Trophoblast cell (in vitro differentiated cells and primary cell): ENCODE measurements around the gene VSIG2.
"Not testable (repeated sequence)": the region's sequence is repeated elsewhere in the genome, so short reads cannot be mapped to it uniquely, and the experiment has no call there.

Source experiments
- DNase-seq, 2 donors: peaks; one replicate each; pipeline ENCODE4 v3.0.0-alpha.2; 2016
- H2AFZ ChIP-seq: 2 replicates; pipeline ENCODE4 v1.6.1; 2013; ENCODE audit warnings: low read length, moderate library complexity, mild to moderate bottlenecking; ENCODE audit not compliant: insufficient read depth, poor library complexity
- H2AK5ac ChIP-seq: 2 replicates; pipeline ENCODE4 v1.6.1; 2013; ENCODE audit warnings: mild to moderate bottlenecking, low read length
- H2BK120ac ChIP-seq: 2 replicates; pipeline ENCODE4 v1.6.1; 2013; ENCODE audit warnings: low read length, mild to moderate bottlenecking, moderate library complexity; ENCODE audit not compliant: insufficient read depth, poor library complexity
- H2BK12ac ChIP-seq: 2 replicates; pipeline ENCODE4 v1.6.1; 2013; ENCODE audit warnings: mild to moderate bottlenecking, low read length, moderate library complexity
- H2BK5ac ChIP-seq: 2 replicates; pipeline ENCODE4 v1.6.1; 2013; ENCODE audit warnings: low read length, low read depth, moderate library complexity, mild to moderate bottlenecking; ENCODE audit not compliant: poor library complexity
- H3K14ac ChIP-seq: 2 replicates; pipeline ENCODE4 v1.6.1; 2013; ENCODE audit warnings: mild to moderate bottlenecking, low read length
- H3K18ac ChIP-seq: 2 replicates; pipeline ENCODE4 v1.6.1; 2013; ENCODE audit warnings: mild to moderate bottlenecking, low read length
- H3K23ac ChIP-seq: 2 replicates; pipeline ENCODE4 v1.6.1; 2013; ENCODE audit warnings: low read length
- H3K27ac ChIP-seq: 2 replicates; pipeline ENCODE4 v1.5.1; 2013; ENCODE audit warnings: low read depth, mild to moderate bottlenecking, inconsistent platforms, low read length, moderate library complexity
- H3K27me3 ChIP-seq: 2 replicates; pipeline ENCODE4 v1.6.1; 2013; ENCODE audit warnings: inconsistent platforms, mild to moderate bottlenecking, low read length, moderate library complexity; ENCODE audit not compliant: insufficient read depth
- H3K36me3 ChIP-seq, 2 experiments: 1 replicate in 1 of 2; 2 replicates in 1 of 2; pipeline ENCODE4 v1.6.1; 2013; ENCODE audit warnings: low read length in 2 of 2, mild to moderate bottlenecking in 2 of 2, moderate library complexity in 1 of 2; ENCODE audit not compliant: insufficient read depth in 2 of 2, control insufficient read depth in 1 of 2
- H3K4ac ChIP-seq: 2 replicates; pipeline ENCODE4 v1.6.1; 2013; ENCODE audit warnings: low read depth, mild to moderate bottlenecking, low read length, moderate library complexity
- H3K4me1 ChIP-seq, 2 experiments: 1 replicate in 1 of 2; 2 replicates in 1 of 2; pipeline ENCODE4 v1.6.1; 2013; ENCODE audit warnings: low read length in 2 of 2, mild to moderate bottlenecking in 2 of 2, moderate library complexity in 1 of 2; ENCODE audit not compliant: insufficient read depth in 2 of 2, control insufficient read depth in 1 of 2
- H3K4me2 ChIP-seq: 2 replicates; pipeline ENCODE4 v1.6.1; 2013; ENCODE audit warnings: inconsistent platforms, mild to moderate bottlenecking, low read length, moderate library complexity
- H3K4me3 ChIP-seq: 2 replicates; pipeline ENCODE4 v1.5.1; 2013; ENCODE audit warnings: mild to moderate bottlenecking, low read depth, low read length, inconsistent platforms
- H3K79me1 ChIP-seq: one replicate; pipeline ENCODE4 v1.6.1; 2013; ENCODE audit warnings: low read length
- H3K79me2 ChIP-seq: 2 replicates; pipeline ENCODE4 v1.6.1; 2013; ENCODE audit warnings: low read length, mild to moderate bottlenecking; ENCODE audit not compliant: control insufficient read depth, insufficient read depth, poor library complexity
- H3K9ac ChIP-seq: 2 replicates; pipeline ENCODE4 v1.6.1; 2013; ENCODE audit warnings: mild to moderate bottlenecking, low read length
- H3K9me3 ChIP-seq: 2 replicates; pipeline ENCODE4 v1.6.1; 2013; ENCODE audit warnings: low read depth, mild to moderate bottlenecking, control low read depth, inconsistent platforms, low read length; ENCODE audit not compliant: insufficient read depth
- H4K12ac ChIP-seq: 2 replicates; pipeline ENCODE4 v1.6.1; 2013; ENCODE audit warnings: low read depth, mild to moderate bottlenecking, low read length, moderate library complexity
- H4K8ac ChIP-seq: 2 replicates; pipeline ENCODE4 v1.6.1; 2013; ENCODE audit warnings: low read depth, mild to moderate bottlenecking, low read length, moderate library complexity
- H4K91ac ChIP-seq: one replicate; pipeline ENCODE4 v1.6.1; 2013; ENCODE audit warnings: low read depth, mild to moderate bottlenecking, low read length, moderate library complexity
- WGBS: extraction: QIAGEN DNeasy Blood & Tissue Kit; methylation state at CpG from one replicate; pipeline ENCODE4 v1.1.7; 2013; ENCODE audit warnings: missing lambda C conversion rate; ENCODE audit not compliant: insufficient read length, insufficient coverage; ENCODE audit errors: extremely low coverage; 5-methylcytosine and 5-hydroxymethylcytosine counted together

Gene VSIG2

DNA sequence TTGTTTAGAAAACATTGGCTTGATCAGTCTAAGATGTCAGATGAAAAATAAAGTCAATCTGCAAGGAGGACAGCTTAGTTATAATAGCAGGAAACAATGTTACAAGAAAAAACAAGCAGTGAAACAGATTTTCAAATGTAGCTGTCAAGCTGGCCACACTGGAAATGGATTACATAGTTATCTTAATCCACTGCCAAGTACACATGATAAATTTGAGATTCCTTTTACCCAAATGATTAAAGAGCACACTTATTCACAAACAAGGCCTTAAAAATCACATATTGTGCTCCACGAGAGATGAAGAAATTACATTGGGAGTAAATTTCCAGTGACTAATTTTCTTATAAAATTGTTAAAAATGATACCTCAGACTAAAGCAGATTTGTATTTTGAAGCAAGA is 27.5 kb upstream of the VSIG2 start:
- Histone ChIP-seq H3K18ac (no peak overlapping the region), H4K12ac (no peak overlapping the region), H2BK120ac (no peak overlapping the region), H3K27ac (no peak overlapping the region), H3K79me1 (no peaks in the 10 kb centered on the region), H2AFZ (no peak overlapping the region), H3K14ac (no peak overlapping the region), H3K79me2 (no peaks in the 10 kb centered on the region), H3K4me3 (no peak overlapping the region), H4K8ac (no peak overlapping the region), H4K91ac (no peak overlapping the region), H3K4ac (no peak overlapping the region), H3K4me1 (peaks cover 0 to 2% of the 10 kb centered on the region in 2 experiments), H3K23ac (no peak overlapping the region), H2BK5ac (no peak overlapping the region), H2BK12ac (no peak overlapping the region), H3K27me3 (no peaks in the 10 kb centered on the region), H3K4me2 (no peak overlapping the region), H3K36me3 (peaks cover 2 to 4% of the 10 kb centered on the region in 2 experiments), H3K9ac (no peak overlapping the region), H2AK5ac (no peak overlapping the region), H3K9me3 (no peaks in the 10 kb centered on the region)
- DNase-seq = no peak
- no CpG with 5 or more reads among the region's 1 CpG for WGBS

DNA sequence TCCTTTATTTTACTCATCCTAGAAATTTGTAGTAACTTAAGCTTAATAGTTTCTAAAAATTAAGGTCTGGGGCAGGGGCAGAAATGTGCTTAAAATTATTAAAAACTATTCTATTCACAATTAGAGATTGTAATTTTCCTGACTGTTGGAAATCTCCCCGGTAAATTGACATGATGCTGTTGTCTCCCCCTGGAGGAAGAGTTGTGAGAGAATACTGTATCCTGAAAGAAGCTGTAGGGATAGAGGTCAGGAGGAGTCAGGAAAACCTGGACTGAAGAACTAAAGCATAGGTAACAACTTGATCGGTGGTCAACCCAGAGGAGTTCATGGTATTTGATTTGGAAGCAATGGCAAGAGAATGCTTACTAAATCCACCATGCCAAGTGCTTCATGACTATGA is 26.2 kb upstream of the VSIG2 start:
- Histone ChIP-seq H3K14ac (no peak overlapping the region), H4K8ac (no peak overlapping the region), H3K4me3 (no peak overlapping the region), H3K18ac (no peak overlapping the region), H2AFZ (no peak overlapping the region), H2AK5ac (no peak overlapping the region), H3K79me2 (no peaks in the 10 kb centered on the region), H3K79me1 (no peaks in the 10 kb centered on the region), H3K9ac (no peak overlapping the region), H2BK12ac (no peak overlapping the region), H3K4me2 (no peak overlapping the region), H3K4ac (no peak overlapping the region), H3K4me1 (peaks cover 0 to 2% of the 10 kb centered on the region in 2 experiments), H3K27ac (no peak overlapping the region), H3K27me3 (no peaks in the 10 kb centered on the region), H2BK5ac (no peak overlapping the region), H4K12ac (no peak overlapping the region), H4K91ac (no peak overlapping the region), H3K23ac (no peak overlapping the region), H2BK120ac (no peak overlapping the region), H3K9me3 (no peaks in the 10 kb centered on the region), H3K36me3 (peaks cover 2 to 4% of the 10 kb centered on the region in 2 experiments)
- WGBS = no CpG with 5 or more reads among the region's 2 CpGs
- DNase-seq = no peak

DNA sequence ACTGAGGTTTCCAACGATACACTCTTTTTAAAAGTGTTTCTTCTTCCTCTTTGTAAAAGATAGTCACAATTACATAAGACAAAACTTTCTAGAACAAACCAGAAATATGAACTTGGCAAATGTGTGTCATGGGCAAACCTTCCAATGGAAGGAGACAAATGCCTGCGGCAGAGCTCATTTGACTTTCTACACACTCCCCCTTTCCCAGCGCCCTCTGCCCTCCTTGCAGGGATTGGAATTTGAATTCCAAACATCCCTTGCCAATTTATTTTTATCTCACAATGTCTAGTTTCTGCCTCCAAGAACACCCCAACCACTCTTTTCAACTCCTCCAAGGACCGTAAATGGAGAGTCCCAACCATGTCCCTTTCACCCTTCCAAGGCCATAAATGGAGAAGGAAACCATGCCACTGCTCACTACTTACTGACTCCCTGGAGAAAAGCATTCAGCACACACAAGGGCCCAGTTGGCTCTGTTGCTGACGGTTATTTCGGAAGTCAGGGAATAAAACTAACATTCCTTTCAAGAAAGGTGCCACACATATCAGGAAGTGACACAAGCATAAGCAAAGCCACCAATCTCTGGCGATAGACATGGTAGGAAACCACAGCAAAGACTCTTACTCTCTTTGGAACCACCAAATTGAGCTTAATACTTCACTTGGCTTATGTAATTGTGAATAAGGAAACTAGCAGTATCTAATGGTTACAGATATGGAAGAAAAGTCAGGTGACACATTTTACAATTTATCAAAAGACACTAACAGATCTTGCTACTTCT is 25.0 kb upstream of the VSIG2 start:
- peaks cover 0 to 2% of the 10 kb centered on the region in 2 experiments for H3K4me1 ChIP-seq
- H4K12ac ChIP-seq = no peak overlapping the region
- H2BK12ac ChIP-seq = no peak overlapping the region
- no peaks in the 10 kb centered on the region for H3K27me3 ChIP-seq
- H2AK5ac ChIP-seq = no peak overlapping the region
- peak; percentile 69 to 83 for DNase-seq
- H3K79me1 ChIP-seq = no peaks in the 10 kb centered on the region
- H3K4ac ChIP-seq = no peak overlapping the region
- no peak overlapping the region for H4K8ac ChIP-seq
- no peak overlapping the region for H3K14ac ChIP-seq
- no peak overlapping the region for H3K27ac ChIP-seq
- no peak overlapping the region for H2BK5ac ChIP-seq
- no CpG with 5 or more reads among the region's 7 CpGs for WGBS
- H3K9me3 ChIP-seq = no peaks in the 10 kb centered on the region
- H2AFZ ChIP-seq = no peak overlapping the region
- H3K36me3 ChIP-seq = peaks cover 2 to 4% of the 10 kb centered on the region in 2 experiments
- H2BK120ac ChIP-seq = no peak overlapping the region
- no peaks in the 10 kb centered on the region for H3K79me2 ChIP-seq
- H3K23ac ChIP-seq = no peak overlapping the region
- H3K18ac ChIP-seq = no peak overlapping the region
- no peak overlapping the region for H3K9ac ChIP-seq
- H4K91ac ChIP-seq = no peak overlapping the region
- H3K4me2 ChIP-seq = no peak overlapping the region
- H3K4me3 ChIP-seq = no peak overlapping the region

DNA sequence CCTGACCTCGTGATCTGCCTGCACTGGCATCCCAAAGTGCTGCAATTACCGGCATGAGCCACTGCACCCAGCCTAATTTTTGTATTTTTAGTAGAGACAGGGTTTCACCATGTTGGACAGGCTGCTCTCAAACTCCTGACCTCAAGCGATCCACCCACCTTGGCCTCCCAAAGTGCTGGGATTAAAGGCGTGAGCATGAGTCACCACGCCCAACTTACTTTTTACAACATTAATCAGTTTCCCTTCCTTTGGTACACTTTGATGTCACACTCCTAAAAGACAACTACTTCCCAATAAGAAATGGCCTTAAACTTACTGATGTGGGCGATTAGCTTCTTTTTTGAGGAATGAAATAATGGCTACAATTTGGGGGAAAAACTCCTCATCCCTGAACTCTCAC is 18.9 kb upstream of the VSIG2 start:
- not testable (repeated sequence) for H2AFZ ChIP-seq, H2AK5ac ChIP-seq, H3K18ac ChIP-seq, H3K79me2 ChIP-seq, H3K4me1 ChIP-seq, H3K79me1 ChIP-seq, H3K9ac ChIP-seq, H3K4me3 ChIP-seq, H3K36me3 ChIP-seq, H4K12ac ChIP-seq, H3K14ac ChIP-seq, H3K4ac ChIP-seq, H3K4me2 ChIP-seq, H3K27me3 ChIP-seq, H3K9me3 ChIP-seq, H2BK120ac ChIP-seq, H3K23ac ChIP-seq, H4K8ac ChIP-seq
- peak in 1 of 2 donors; percentile 55 for DNase-seq
- Histone ChIP-seq H2BK5ac (peak overlapping the region; percentile 11), H3K27ac (peak overlapping the region; percentile 80), H2BK12ac (peak overlapping the region; percentile 58), H4K91ac (peak overlapping the region; percentile 45)
- no CpG with 5 or more reads among the region's 6 CpGs for WGBS
